ENCODE results near the gene ATXN7L1.

The ATXN7L1 gene

GRCh38 chr7:105775580-105775979 is 100.8 kb downstream of the ATXN7L1 start:
- DNase-seq = no peak

DNA sequence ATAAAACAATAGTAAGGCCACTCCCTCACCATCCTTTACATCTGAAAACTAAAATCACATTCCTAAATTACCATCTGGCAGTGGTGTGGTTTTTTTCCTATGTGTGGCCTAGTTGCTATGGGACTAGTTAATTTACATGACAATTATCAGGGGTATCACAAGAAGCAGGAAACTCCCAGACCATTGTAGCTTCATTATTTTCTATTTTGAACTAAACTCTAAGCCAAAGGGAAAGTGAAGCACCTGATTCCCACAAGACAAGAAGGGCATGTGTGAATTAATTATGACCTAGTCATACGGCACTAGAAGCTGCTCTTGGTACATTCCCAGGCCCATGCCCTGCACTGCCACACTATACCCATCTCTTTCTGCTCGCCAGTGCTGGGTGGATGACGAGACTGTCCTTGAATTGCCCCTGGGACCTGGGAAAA is 103.4 kb downstream of the ATXN7L1 start:
- no peak for DNase-seq

DNA sequence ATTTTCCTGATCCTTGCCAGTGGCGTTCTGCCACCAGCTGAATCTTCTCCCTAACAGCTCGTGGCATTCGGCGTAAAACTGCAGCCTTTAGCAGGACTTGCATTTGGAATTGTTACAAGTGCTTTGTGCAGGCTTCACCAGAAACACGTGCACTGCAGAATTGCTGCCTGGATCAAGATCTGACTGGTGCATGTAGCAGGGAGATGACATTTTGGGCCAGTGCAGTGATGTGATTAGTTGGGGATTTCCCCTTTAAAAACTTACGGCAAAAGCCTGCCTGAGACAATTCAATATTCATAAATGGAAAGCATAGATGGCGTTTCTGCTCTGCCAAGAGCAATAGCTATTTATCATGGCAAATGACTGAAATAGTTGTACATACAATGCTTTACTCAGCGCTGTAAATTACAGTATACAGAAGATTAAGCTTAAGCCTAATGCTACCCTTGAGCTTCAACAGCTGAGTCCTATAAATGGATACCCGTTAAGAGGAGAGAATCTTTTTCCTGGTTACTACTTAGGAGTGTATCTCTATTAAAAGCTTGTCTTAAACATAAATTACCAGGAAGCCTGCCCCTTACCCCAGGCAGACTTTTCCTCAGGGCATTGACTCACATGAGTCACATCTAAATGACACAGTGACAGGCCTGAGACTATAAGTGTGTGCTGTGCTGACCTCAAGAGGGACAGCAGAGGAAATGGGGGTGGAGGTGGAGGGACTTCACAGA is 106.3 kb downstream of the ATXN7L1 start:
- no peak for DNase-seq

DNA sequence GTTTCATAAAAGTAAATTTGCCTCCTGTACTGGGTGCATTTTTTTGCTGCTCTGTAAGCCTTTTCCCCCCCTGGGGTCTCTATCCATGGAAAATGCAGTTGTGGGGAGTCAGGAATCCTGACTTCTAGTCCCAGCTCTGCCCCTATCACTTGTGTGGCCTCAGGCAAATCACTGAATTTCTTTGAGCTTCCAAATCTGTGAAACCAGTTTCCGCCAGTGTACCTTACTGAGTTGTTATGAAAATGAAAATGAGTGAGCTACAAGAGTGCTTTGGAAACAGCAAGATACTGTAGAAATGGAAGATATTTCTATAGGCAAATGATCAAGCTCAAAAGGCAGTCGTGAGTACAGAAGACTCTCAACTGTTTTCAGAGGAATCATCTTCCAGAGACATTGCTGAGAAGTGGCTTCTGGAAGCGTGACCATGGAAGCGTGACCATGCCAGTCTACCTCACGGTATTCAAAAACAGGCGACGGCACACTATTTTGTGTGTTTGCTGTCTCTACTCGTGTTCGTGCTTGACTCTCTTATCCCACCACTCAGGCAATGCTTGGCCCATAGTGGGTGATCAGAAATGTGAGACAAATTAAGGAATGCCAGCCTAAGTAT is 107.4 kb downstream of the ATXN7L1 start:
- no peak for DNase-seq

- DNase-seq = no peak
These were observed 108.3 kb downstream of the ATXN7L1 start for GRCh38 chr7:105768117-105768516.

DNA sequence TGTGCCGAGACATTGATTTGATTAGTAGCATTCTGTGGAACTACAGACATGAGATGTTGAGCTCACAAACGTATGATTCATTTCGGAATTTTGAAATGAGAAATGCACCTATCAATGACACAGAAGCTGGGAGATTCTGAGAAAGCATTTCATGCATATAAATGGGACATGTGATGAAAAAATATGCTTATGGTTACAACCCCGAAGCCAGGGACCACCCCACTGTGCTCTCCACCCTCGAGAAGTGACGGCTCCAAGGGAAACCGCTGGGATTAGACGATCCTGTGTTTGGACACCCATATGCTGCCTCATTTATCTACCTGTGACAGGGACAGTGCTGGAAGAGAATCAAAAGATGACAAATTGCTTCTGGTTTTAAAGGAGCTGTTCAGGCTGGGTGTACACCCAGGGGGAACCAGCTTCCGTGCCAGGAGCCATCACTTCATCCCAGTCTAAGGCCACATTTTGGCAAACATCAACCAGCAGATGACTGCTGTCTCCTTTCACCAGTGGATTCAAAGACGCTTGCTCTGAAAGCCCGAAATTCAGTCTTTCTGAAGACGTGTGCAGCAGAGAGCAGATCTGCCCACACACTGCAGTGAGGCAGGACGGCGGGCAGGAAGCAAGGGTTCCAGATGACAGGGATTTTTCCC is 109.9 kb downstream of the ATXN7L1 start:
- DNase-seq = no peak

GRCh38 chr7:105765846-105766245 is 110.6 kb downstream of the ATXN7L1 start:
- no peak for DNase-seq

GRCh38 chr7:105764506-105764905 is 111.9 kb downstream of the ATXN7L1 start:
- no peak for DNase-seq

DNA sequence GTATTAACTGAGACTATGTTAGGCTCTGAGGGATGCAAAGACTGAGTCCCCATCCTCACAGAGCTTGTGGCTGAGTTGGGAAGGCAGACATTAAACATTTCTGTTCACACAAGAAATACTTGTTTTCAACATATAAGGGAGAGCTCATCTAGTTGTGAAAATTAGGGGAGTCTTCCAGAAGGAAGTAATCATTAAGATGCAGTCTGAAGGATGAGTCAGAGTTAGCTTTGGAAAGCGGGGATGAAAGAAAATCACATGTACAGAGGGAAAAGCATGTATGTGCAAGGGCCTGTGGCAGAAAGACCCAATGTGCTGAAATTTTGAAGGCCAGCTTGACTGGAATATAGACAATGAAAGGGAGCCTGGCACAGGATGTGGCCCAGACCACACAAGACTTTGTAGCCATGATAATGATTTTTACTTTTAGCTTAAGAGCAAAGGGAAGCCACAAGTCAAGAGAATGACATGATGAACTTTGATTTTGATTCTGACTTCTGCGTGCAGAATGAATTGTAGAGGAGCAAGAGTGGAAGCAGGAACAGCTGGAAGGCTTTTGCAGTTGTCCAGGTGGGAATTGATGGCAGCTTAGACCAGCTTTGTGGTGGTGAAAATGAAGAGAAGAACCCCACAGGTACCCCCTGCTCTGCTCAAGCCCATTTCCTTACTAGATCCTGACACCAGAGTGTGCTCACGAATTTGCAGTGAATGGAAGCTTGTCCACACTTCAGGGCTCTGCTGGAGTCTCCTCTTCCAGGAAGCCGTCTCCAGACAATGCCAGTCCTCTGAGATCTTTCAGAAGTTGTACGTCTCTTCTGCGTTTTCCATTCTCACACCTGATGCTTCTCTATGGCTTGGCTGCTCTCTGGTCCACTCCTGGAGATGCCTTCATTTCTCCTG is 115.6 kb downstream of the ATXN7L1 start:
- DNase-seq = no peak

- peak; percentile 17 to 53 for DNase-seq
These were observed 116.5 kb downstream of the ATXN7L1 start for GRCh38 chr7:105759670-105760550.

- DNase-seq = no peak
These were observed 120.0 kb downstream of the ATXN7L1 start for GRCh38 chr7:105756367-105756766.

DNA sequence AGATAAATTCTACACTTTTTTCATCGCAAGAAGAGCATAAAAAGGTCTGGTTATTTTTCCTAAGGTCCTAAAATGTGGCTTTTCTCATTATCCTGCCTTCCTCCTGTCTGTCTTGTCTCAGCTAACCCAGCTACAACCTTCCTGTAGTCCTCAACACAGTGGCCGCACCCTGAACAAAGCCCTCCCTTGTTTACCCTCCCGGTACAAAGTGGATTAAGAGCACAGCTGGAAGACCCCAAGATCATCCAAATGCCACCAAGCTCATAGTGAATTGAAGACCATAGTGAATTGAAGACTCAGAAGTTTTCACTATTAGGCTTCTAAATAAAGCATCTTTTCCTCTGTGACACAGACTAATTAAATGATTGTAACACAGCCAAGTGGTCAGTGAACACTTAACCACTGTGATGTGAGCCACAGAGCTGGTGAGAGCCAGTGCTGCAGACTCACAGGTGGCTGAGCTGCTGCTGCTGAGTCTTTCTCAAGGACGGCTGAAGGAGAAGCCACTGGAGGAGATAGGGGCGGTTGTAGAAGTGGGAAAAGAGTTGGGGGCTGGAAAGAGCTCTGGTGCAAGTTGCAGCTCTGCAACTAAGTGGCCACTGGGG is 123.6 kb downstream of the ATXN7L1 start:
- no peak for DNase-seq

GRCh38 chr7:105751054-105751453 is 125.3 kb downstream of the ATXN7L1 start:
- no peak for DNase-seq

DNA sequence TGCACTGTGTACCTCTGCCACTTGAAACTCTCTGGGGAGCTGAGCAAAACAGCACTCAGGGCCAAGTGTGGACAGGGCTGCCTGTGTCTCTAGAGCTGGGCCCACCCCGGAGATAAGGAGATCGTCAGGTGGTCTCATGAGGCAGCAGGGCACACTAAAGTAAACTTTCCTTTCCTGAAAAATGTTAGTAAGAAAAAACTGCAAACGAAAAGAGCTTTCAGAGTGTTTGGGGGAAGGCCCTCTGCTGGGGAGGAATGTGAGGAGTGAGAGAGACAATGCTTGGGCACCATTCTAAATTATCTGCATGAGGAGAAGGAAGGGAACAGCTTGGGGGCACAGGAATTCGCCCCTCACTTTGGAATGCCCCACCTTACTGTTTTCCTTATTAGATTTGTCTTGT is 127.7 kb downstream of the ATXN7L1 start:
- no peak for DNase-seq

GRCh38 chr7:105745681-105746330 is 130.6 kb downstream of the ATXN7L1 start:
- no peak for DNase-seq

- DNase-seq = no peak
These were observed 132.1 kb downstream of the ATXN7L1 start for GRCh38 chr7:105744258-105744657.

DNA sequence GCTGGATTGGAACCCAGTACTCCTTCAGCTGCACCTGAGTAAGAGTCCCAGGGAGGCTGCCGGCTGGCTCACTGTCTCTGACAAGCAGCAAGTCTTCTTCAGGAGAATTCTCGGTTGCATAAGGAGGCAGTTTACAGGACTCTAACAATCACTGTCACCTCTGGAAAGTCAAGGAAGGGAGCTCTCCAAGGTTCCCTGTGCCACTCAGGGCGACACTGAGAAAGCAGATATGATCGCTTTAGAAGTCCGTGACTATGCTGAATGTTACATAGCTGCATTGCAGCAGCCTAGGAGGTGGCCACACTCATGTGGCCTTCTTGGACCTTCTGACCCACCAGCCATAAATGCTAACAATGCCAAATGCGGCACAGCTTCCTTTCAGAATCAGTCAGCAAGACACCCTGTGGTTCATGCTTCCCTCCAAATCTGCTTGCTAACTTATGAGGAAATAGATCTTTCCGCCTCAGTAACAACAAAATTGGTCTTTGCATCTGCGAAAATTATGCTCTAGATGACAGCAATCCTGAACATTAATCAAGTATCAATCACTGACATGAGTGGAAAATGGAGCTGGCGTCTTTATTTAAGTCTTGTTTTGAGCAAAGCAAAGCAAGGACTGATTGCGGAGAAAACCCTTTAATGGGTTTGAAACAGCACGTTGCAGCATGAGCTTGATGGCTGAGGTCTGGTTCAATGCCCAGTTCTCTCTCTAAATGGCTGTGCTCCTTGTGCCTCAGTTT is 132.9 kb downstream of the ATXN7L1 start:
- no peak for DNase-seq

- DNase-seq = no peak
These were observed 133.6 kb downstream of the ATXN7L1 start for GRCh38 chr7:105742787-105743186.

GRCh38 chr7:105741982-105742381 is 134.4 kb downstream of the ATXN7L1 start:
- DNase-seq = no peak

GRCh38 chr7:105738133-105738532 is 138.3 kb downstream of the ATXN7L1 start:
- no peak for DNase-seq
